Testis (tissue), 3 donors: ENCODE data around the gene INPP4A. TPM values are rescaled to one million over a fixed set of nuclear protein-coding genes. Genes with fewer than 3 reads are reported as not detected.

Source experiments
- DNase-seq: peaks from one replicate; pipeline ENCODE4 v3.0.0-alpha.2; 2019
- H3K27ac ChIP-seq, 2 donors: fragments of 200-600 bp; sonication (generic); one replicate each; pipeline ENCODE4 v1.5.1; 2019
- H3K27me3 ChIP-seq: fragments of 200-600 bp; sonication (generic); one replicate; pipeline ENCODE4 v1.5.1; 2019
- H3K36me3 ChIP-seq: fragments of 200-600 bp; sonication (generic); one replicate; pipeline ENCODE4 v1.5.1; 2017; ENCODE audit warnings: low read depth; ENCODE audit errors: missing control alignments
- H3K4me1 ChIP-seq: fragments of 200-600 bp; sonication (generic); one replicate; pipeline ENCODE4 v1.5.1; 2019
- H3K4me3 ChIP-seq, 2 donors: fragments of 200-600 bp; sonication (generic); one replicate each; pipeline ENCODE4 v1.5.1; 2017 to 2019
- H3K9me3 ChIP-seq: fragments of 200-600 bp; sonication (generic); one replicate; pipeline ENCODE4 v1.5.1; 2017
- POLR2A ChIP-seq: fragments of 450-650 bp; IDR thresholded peaks from one replicate; pipeline ENCODE4 v1.6.1; 2017; ENCODE audit warnings: antibody characterized with exemption, mild to moderate bottlenecking, moderate library complexity
- WGBS, 2 donors: methylation state at CpG; one replicate each; pipeline ENCODE4 v1.1.5; 2018; 5-methylcytosine and 5-hydroxymethylcytosine counted together
- intact Hi-C: fragments of 100-400 bp; cut with DNase I; formaldehyde crosslinking; loops from one replicate; pipeline ENCODE4 v1.15.1; 2023; ENCODE audit warnings: low total_unique reads
- polyA plus RNA-seq: library from polyadenylated mRNA; stranded (reverse); fragments of 350-450 nt; fragmentation: Illumina TruSeq; extraction: RNeasy Lipid Tissue Mini Kit (QIAGEN cat#74804); gene quantifications from one replicate; pipeline ENCODE4 v1.2.3, GENCODE V29; 2014; ENCODE audit warnings: low read depth, low replicate concordance; ENCODE audit not compliant: insufficient read depth
- total RNA-seq, 2 donors: library from RNA; depleted of rRNA; stranded (reverse); fragments of >200 nt; gene quantifications; one replicate each; pipeline ENCODE4 v1.2.3, GENCODE V29; 2016
- TF ChIP-seq, protein P1 (sequence below), 3 experiments: fragments of 450-650 bp in 2 of 3; fragments of 200-600 bp in 1 of 3; sonication (generic) in 1 of 3; IDR thresholded peaks; one replicate each; pipeline ENCODE4 v1.5.1; 2016 to 2019; ENCODE audit warnings: antibody characterized with exemption in 3 of 3, mild to moderate bottlenecking in 2 of 3, moderate library complexity in 1 of 3

Gene INPP4A
- total and polyA plus RNA-seq, 3 donors from 2014 or later, result 13.3 to 42.9 (median 35.6) TPM

GRCh38 chr2:98537390-98538126, 92.9 kb downstream of the INPP4A start:
- WGBS, 2 donors, result 87 to 95% methylated on average over 12 to 14 of the region's 14 CpGs
- intact Hi-C loops, result no loop called here
- TF ChIP-seq POLR2A, result no peak
- TF ChIP-seq, protein P1, sequence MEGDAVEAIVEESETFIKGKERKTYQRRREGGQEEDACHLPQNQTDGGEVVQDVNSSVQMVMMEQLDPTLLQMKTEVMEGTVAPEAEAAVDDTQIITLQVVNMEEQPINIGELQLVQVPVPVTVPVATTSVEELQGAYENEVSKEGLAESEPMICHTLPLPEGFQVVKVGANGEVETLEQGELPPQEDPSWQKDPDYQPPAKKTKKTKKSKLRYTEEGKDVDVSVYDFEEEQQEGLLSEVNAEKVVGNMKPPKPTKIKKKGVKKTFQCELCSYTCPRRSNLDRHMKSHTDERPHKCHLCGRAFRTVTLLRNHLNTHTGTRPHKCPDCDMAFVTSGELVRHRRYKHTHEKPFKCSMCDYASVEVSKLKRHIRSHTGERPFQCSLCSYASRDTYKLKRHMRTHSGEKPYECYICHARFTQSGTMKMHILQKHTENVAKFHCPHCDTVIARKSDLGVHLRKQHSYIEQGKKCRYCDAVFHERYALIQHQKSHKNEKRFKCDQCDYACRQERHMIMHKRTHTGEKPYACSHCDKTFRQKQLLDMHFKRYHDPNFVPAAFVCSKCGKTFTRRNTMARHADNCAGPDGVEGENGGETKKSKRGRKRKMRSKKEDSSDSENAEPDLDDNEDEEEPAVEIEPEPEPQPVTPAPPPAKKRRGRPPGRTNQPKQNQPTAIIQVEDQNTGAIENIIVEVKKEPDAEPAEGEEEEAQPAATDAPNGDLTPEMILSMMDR (IDR thresholded peaks at IDR 0.05), result no peak
- no peak overlapping the region for H3K4me3 ChIP-seq
- H3K9me3 ChIP-seq, result no peaks in the 10 kb centered on the region
- H3K36me3 ChIP-seq, result no peaks in the 10 kb centered on the region
- no peaks in the 10 kb centered on the region for H3K27me3 ChIP-seq
- no peak overlapping the region for H3K27ac ChIP-seq
- DNase-seq, result no peak
- H3K4me1 ChIP-seq, result no peaks in the 10 kb centered on the region

DNA sequence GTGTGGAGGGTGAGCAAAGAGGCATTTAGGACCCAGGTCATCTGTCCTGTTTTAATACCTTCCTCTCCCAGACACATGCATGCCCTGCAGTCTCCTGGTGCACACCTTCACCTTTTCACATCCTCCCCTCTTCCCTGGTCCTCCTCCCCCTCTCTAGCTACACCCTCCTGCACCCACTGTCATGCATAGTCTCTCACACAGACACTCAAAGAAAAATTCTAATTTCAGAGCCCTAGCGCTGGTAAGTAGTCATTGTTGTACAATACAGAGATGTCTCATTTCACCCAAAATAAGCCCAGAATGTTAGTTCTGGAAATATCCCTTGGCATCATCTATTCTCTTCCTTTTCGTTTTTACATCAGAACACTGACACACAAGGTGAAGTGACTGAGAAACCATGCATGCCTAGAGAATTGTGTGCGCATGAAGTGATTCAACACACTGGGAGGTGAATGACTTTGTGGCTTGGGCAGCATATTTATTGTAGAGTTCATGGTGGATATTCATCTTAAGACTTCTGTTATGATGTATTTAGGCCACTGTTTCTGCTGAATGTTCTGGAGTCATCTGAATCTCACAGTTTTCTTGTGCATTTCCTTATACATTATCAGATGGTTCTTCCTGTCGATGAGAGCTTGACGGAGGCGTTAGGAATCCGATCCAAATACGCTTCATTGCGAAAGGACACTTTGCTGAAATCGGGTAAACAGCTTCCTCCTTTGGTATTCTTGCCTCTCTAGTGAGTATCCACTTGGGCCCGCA, 93.8 kb downstream of the INPP4A start:
- 91 to 98% methylated on average over 11 of the region's 11 CpGs for WGBS, 2 donors
- intact Hi-C loops, result no loop called here
- H3K4me3 ChIP-seq, result no peak overlapping the region
- DNase-seq, result no peak
- H3K9me3 ChIP-seq, result no peaks in the 10 kb centered on the region
- no peak for TF ChIP-seq POLR2A
- TF ChIP-seq, protein P1 (IDR thresholded peaks at IDR 0.05), result no peak
- no peaks in the 10 kb centered on the region for H3K27me3 ChIP-seq
- H3K4me1 ChIP-seq, result no peaks in the 10 kb centered on the region
- H3K36me3 ChIP-seq, result no peaks in the 10 kb centered on the region
- H3K27ac ChIP-seq, result no peak overlapping the region

GRCh38 chr2:98539056-98539735, 94.5 kb downstream of the INPP4A start:
- H3K4me1 ChIP-seq, result no peaks in the 10 kb centered on the region
- no peak for TF ChIP-seq POLR2A
- TF ChIP-seq, protein P1 (IDR thresholded peaks at IDR 0.05), result no peak
- intact Hi-C loops, result no loop called here
- H3K9me3 ChIP-seq, result no peaks in the 10 kb centered on the region
- no peak for DNase-seq
- H3K36me3 ChIP-seq, result no peaks in the 10 kb centered on the region
- H3K27me3 ChIP-seq, result no peaks in the 10 kb centered on the region
- WGBS, 2 donors, result 92 to 95% methylated on average over 13 of the region's 13 CpGs
- H3K27ac ChIP-seq, result no peak overlapping the region
- H3K4me3 ChIP-seq, result no peak overlapping the region

DNA sequence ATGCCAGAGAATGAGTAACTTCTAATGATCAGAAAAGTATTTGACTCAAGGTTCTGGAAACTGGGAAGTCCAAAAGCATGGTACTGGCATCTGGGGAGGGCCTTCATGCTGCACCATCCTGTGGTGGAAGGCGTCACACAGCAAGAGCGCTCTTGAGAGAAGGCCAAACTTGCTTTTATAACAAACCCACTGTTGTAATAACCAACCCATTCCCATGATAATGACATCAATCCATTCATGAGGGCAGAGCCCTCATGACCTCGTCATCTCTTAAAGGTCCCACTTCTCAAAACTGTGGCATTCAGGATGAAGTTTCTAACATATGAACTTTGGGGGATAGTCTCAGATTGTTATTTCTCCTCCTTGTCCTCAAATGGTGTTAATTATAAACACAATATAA, 95.9 kb downstream of the INPP4A start:
- no peak for DNase-seq
- Histone ChIP-seq H3K27ac (no peak overlapping the region), H3K4me3 (no peak overlapping the region), H3K27me3 (no peaks in the 10 kb centered on the region), H3K36me3 (no peaks in the 10 kb centered on the region), H3K9me3 (no peaks in the 10 kb centered on the region), H3K4me1 (no peaks in the 10 kb centered on the region)
- intact Hi-C loops, result no loop called here
- TF ChIP-seq, protein P1 (IDR thresholded peaks at IDR 0.05), result no peak
- 89 to 92% methylated on average over 3 of the region's 3 CpGs for WGBS, 2 donors
